ENCODE measurements around the gene YPEL3. TPM values are rescaled to one million over a fixed set of nuclear protein-coding genes. Genes with fewer than 3 reads are reported as not detected.

The YPEL3 gene
- polyA plus RNA-seq, 1 donor from 2014 or later, result 76.9 TPM

DNA sequence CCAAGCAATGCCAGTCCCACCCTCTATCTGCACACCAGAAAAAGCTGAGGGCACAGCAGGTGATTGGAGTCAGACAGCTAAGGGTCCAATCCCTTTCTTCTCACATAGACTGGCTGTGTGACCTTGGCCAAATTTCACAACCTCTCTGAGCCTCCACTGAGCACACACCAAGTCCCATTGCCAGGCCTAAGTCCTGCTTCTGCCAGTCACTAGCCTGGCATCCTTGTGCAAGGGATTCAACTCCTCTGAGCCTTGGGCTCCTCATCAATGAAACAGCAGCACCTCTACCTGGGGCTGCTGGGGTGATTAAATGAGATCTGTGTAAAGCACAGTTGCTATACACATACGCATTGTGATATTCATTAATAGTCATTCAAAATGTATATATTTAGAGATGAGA, 49.4 kb downstream of the YPEL3 start:
- Histone ChIP-seq H2AFZ (ENCODE audit: low read depth, low read length) (no peak overlapping the region), H3K4me3 (ENCODE audit: low read length) (no peak overlapping the region), H3K27ac (ENCODE audit: low read length) (no peak overlapping the region), H3K4me2 (ENCODE audit: low read length) (no peak overlapping the region), H3K27me3 (ENCODE audit: insufficient read depth, low read depth, low read length) (no peaks in the 10 kb centered on the region), H3K9me3 (ENCODE audit: low read length) (no peaks in the 10 kb centered on the region), H3K36me3 (ENCODE audit: insufficient read depth, low read length) (no peaks in the 10 kb centered on the region), H4K20me1 (ENCODE audit: insufficient read depth) (no peaks in the 10 kb centered on the region), H3K9me2 (ENCODE audit: insufficient read depth, low read length) (no peaks in the 10 kb centered on the region), H3K79me2 (replicated peaks; ENCODE audit: insufficient read depth, low read length) (no peaks in the 10 kb centered on the region), H3K9ac (ENCODE audit: low read length) (no peak overlapping the region), H3F3A (ENCODE audit: insufficient read depth, low read length, poor library complexity, severe bottlenecking) (no peaks in the 10 kb centered on the region)
- TF ChIP-seq RAD21 (conservative IDR thresholded peaks at IDR 0.05), result no peak
- no peak for TF ChIP-seq TAF1 (IDR thresholded peaks at IDR 0.05; ENCODE audit: low read depth)
- TF ChIP-seq EP300 (conservative IDR thresholded peaks at IDR 0.05; ENCODE audit: poor library complexity, severe bottlenecking), result no peak
- no peak for TF ChIP-seq POLR2AphosphoS5 (IDR thresholded peaks at IDR 0.05)
- TF ChIP-seq EZH2 (IDR thresholded peaks at IDR 0.05; ENCODE audit: borderline replicate concordance, insufficient read depth, low read length, poor library complexity, severe bottlenecking), result no peak
- no peak for TF ChIP-seq MXI1 (conservative IDR thresholded peaks at IDR 0.05; ENCODE audit: poor library complexity, severe bottlenecking)
- no peak for TF ChIP-seq SMC3 (conservative IDR thresholded peaks at IDR 0.05; ENCODE audit: poor library complexity)
- TF ChIP-seq, protein P1, sequence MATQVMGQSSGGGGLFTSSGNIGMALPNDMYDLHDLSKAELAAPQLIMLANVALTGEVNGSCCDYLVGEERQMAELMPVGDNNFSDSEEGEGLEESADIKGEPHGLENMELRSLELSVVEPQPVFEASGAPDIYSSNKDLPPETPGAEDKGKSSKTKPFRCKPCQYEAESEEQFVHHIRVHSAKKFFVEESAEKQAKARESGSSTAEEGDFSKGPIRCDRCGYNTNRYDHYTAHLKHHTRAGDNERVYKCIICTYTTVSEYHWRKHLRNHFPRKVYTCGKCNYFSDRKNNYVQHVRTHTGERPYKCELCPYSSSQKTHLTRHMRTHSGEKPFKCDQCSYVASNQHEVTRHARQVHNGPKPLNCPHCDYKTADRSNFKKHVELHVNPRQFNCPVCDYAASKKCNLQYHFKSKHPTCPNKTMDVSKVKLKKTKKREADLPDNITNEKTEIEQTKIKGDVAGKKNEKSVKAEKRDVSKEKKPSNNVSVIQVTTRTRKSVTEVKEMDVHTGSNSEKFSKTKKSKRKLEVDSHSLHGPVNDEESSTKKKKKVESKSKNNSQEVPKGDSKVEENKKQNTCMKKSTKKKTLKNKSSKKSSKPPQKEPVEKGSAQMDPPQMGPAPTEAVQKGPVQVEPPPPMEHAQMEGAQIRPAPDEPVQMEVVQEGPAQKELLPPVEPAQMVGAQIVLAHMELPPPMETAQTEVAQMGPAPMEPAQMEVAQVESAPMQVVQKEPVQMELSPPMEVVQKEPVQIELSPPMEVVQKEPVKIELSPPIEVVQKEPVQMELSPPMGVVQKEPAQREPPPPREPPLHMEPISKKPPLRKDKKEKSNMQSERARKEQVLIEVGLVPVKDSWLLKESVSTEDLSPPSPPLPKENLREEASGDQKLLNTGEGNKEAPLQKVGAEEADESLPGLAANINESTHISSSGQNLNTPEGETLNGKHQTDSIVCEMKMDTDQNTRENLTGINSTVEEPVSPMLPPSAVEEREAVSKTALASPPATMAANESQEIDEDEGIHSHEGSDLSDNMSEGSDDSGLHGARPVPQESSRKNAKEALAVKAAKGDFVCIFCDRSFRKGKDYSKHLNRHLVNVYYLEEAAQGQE (IDR thresholded peaks at IDR 0.05; ENCODE audit: borderline replicate concordance), result no peak
- TF ChIP-seq, protein P2, sequence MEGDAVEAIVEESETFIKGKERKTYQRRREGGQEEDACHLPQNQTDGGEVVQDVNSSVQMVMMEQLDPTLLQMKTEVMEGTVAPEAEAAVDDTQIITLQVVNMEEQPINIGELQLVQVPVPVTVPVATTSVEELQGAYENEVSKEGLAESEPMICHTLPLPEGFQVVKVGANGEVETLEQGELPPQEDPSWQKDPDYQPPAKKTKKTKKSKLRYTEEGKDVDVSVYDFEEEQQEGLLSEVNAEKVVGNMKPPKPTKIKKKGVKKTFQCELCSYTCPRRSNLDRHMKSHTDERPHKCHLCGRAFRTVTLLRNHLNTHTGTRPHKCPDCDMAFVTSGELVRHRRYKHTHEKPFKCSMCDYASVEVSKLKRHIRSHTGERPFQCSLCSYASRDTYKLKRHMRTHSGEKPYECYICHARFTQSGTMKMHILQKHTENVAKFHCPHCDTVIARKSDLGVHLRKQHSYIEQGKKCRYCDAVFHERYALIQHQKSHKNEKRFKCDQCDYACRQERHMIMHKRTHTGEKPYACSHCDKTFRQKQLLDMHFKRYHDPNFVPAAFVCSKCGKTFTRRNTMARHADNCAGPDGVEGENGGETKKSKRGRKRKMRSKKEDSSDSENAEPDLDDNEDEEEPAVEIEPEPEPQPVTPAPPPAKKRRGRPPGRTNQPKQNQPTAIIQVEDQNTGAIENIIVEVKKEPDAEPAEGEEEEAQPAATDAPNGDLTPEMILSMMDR (IDR thresholded peaks at IDR 0.05; ENCODE audit: poor library complexity, severe bottlenecking), result no peak

DNA sequence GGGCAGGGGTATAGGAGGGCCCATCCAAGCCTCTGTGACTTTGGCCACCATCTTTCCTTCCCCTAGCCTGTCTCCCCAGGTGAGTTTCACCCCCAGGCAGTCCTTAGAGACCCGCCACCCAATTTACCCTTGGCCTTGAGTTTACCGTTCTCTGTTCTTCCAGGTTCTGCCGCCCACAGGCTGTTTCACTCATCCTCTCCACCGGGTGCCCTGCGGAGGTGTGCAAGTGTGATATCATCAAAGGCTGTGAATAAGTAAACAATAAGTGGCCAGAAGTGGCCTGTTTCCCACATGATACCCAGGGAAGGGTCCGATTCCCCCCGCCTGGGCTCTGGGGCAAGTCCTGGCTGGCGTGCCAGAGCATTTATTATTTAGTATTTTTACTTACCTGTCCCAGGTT, 49.8 kb downstream of the YPEL3 start:
- no peaks in the 10 kb centered on the region for H3K36me3 ChIP-seq (ENCODE audit: insufficient read depth, low read length)
- TF ChIP-seq EZH2 (IDR thresholded peaks at IDR 0.05; ENCODE audit: borderline replicate concordance, insufficient read depth, low read length, poor library complexity, severe bottlenecking), result no peak
- no peaks in the 10 kb centered on the region for H3F3A ChIP-seq (ENCODE audit: insufficient read depth, low read length, poor library complexity, severe bottlenecking)
- no peaks in the 10 kb centered on the region for H3K79me2 ChIP-seq (replicated peaks; ENCODE audit: insufficient read depth, low read length)
- H3K4me2 ChIP-seq (ENCODE audit: low read length), result no peak overlapping the region
- H3K9me3 ChIP-seq (ENCODE audit: low read length), result no peaks in the 10 kb centered on the region
- H3K9ac ChIP-seq (ENCODE audit: low read length), result no peak overlapping the region
- no peak overlapping the region for H3K4me3 ChIP-seq (ENCODE audit: low read length)
- no peaks in the 10 kb centered on the region for H3K27me3 ChIP-seq (ENCODE audit: insufficient read depth, low read depth, low read length)
- H4K20me1 ChIP-seq (ENCODE audit: insufficient read depth), result no peaks in the 10 kb centered on the region
- H3K9me2 ChIP-seq (ENCODE audit: insufficient read depth, low read length), result no peaks in the 10 kb centered on the region
- H3K27ac ChIP-seq (ENCODE audit: low read length), result no peak overlapping the region
- H2AFZ ChIP-seq (ENCODE audit: low read depth, low read length), result no peak overlapping the region

Other genes starting within 250 kb of the YPEL3 start
- 92.6 and 95.6 TPM in 2 replicates for gene CDIPT, start 233.0 kb downstream of the YPEL3 start, polyA plus RNA-seq
- 48.8 and 52.7 TPM in 2 replicates for gene SEZ6L2, start 196.7 kb downstream of the YPEL3 start, polyA plus RNA-seq
- 38.9 and 48.2 TPM in 2 replicates for gene ASPHD1, start 195.7 kb downstream of the YPEL3 start, polyA plus RNA-seq
- gene KCTD13, start 170.0 kb downstream of the YPEL3 start, polyA plus RNA-seq, result 55.0 and 70.7 TPM in 2 replicates
- 154 and 157 TPM in 2 replicates for gene TMEM219, start 134.1 kb downstream of the YPEL3 start, polyA plus RNA-seq
- 62.7 and 65.5 TPM in 2 replicates for gene TAOK2, start 122.3 kb downstream of the YPEL3 start, polyA plus RNA-seq
- gene HIRIP3, start 100.6 kb downstream of the YPEL3 start, polyA plus RNA-seq, result 51.2 and 65.4 TPM in 2 replicates
- 106 and 130 TPM in 2 replicates for gene INO80E, start 100.0 kb downstream of the YPEL3 start, polyA plus RNA-seq
- gene DOC2A, start 85.2 kb downstream of the YPEL3 start, polyA plus RNA-seq, result 7.3 and 8.5 TPM in 2 replicates
- gene C16orf92, start 73.0 kb downstream of the YPEL3 start, polyA plus RNA-seq, result not detected in 2 replicates
- gene TLCD3B, start 64.9 kb downstream of the YPEL3 start, polyA plus RNA-seq, result 18.9 and 21.7 TPM in 2 replicates
- gene ALDOA, start 30.5 kb downstream of the YPEL3 start, polyA plus RNA-seq, result 59.3 and 71.3 TPM in 2 replicates
- gene PPP4C, start 20.2 kb downstream of the YPEL3 start, polyA plus RNA-seq, result 173 and 184 TPM in 2 replicates
- not detected in 2 replicates for gene TBX6, start 4.3 kb downstream of the YPEL3 start, polyA plus RNA-seq
- gene GDPD3, start 17.3 kb upstream of the YPEL3 start, polyA plus RNA-seq, result 2.7 and 3.6 TPM in 2 replicates
- gene MAPK3, start 27.0 kb upstream of the YPEL3 start, polyA plus RNA-seq, result 18.5 and 20.2 TPM in 2 replicates
- 106 and 107 TPM in 2 replicates for gene CORO1A, start 87.4 kb upstream of the YPEL3 start, polyA plus RNA-seq
- 394 and 487 TPM in 2 replicates for gene BOLA2B, start 97.5 kb upstream of the YPEL3 start, polyA plus RNA-seq
- gene SLX1A, start 97.7 kb upstream of the YPEL3 start, polyA plus RNA-seq, result 22.8 and 43.4 TPM in 2 replicates
- 12.1 and 13.2 TPM in 2 replicates for gene SULT1A3, start 103.0 kb upstream of the YPEL3 start, polyA plus RNA-seq
- gene NPIPB13, start 152.3 kb upstream of the YPEL3 start, polyA plus RNA-seq, result 2.2 and 3.9 TPM in 2 replicates

Data from neural cell (in vitro differentiated cells).